ENCODE data around the gene ATP6V1G1. TPM values are rescaled to one million over a fixed set of nuclear protein-coding genes. Genes with fewer than 3 reads are reported as not detected.
A peak's percentile ranks its signal among the peaks of the same experiment; 100 is the strongest.

Gene ATP6V1G1
- total RNA-seq, 2 donors from 2014 or later, result 109 to 153 TPM

GRCh38 chr9:114621975-114622609, 34.5 kb downstream of the ATP6V1G1 start:
- Histone ChIP-seq H3K27ac (no peak overlapping the region), H3K9me3 (no peaks in the 10 kb centered on the region), H3K4me1 (ENCODE audit: control insufficient read depth in 1 of 2, low read depth in 2 of 2) (peaks cover 20 to 31% of the 10 kb centered on the region in 2 donors), H3K27me3 (replicated peaks; ENCODE audit: insufficient read depth) (no peaks in the 10 kb centered on the region), H3K4me3 (no peak overlapping the region), H3K36me3 (peaks cover 3% of the 10 kb centered on the region)
- DNase-seq (ENCODE audit: low spot score) (no peak), ATAC-seq (ENCODE audit: insufficient number of reproducible peaks, low FRiP score, low read depth) (peak; percentile 59)
- TF ChIP-seq CTCF (IDR thresholded peaks at IDR 0.05), result no peak

- H3K9me3 ChIP-seq, result no peaks in the 10 kb centered on the region
- H3K27me3 ChIP-seq (replicated peaks; ENCODE audit: insufficient read depth), result no peaks in the 10 kb centered on the region
- H3K4me1 ChIP-seq (ENCODE audit: control insufficient read depth in 1 of 2, low read depth in 2 of 2), result peaks cover 10 to 21% of the 10 kb centered on the region in 2 donors
- H3K27ac ChIP-seq, result no peak overlapping the region
- TF ChIP-seq CTCF (IDR thresholded peaks at IDR 0.05), result no peak
- no peak overlapping the region for H3K4me3 ChIP-seq
- DNase-seq (ENCODE audit: low spot score), result no peak
- no peak for ATAC-seq (ENCODE audit: insufficient number of reproducible peaks, low FRiP score, low read depth)
- H3K36me3 ChIP-seq, result peaks cover 19% of the 10 kb centered on the region
These were observed 37.1 kb downstream of the ATP6V1G1 start for GRCh38 chr9:114624677-114625076.

GRCh38 chr9:114626415-114627020, 38.9 kb downstream of the ATP6V1G1 start:
- no peak for DNase-seq (ENCODE audit: low spot score)
- ATAC-seq (ENCODE audit: insufficient number of reproducible peaks, low FRiP score, low read depth), result no peak
- Histone ChIP-seq H3K9me3 (no peaks in the 10 kb centered on the region), H3K27me3 (replicated peaks; ENCODE audit: insufficient read depth) (no peaks in the 10 kb centered on the region), H3K4me3 (no peak overlapping the region), H3K36me3 (peaks cover 27% of the 10 kb centered on the region), H3K4me1 (ENCODE audit: control insufficient read depth in 1 of 2, low read depth in 2 of 2) (peaks cover 8 to 13% of the 10 kb centered on the region in 2 donors), H3K27ac (no peak overlapping the region)
- TF ChIP-seq CTCF (IDR thresholded peaks at IDR 0.05), result no peak

- H3K4me1 ChIP-seq (ENCODE audit: control insufficient read depth in 1 of 2, low read depth in 2 of 2), result peaks cover 0 to 4% of the 10 kb centered on the region in 2 donors
- TF ChIP-seq CTCF (IDR thresholded peaks at IDR 0.05), result no peak
- no peak overlapping the region for H3K4me3 ChIP-seq
- H3K27me3 ChIP-seq (replicated peaks; ENCODE audit: insufficient read depth), result no peaks in the 10 kb centered on the region
- no peak overlapping the region for H3K27ac ChIP-seq
- ATAC-seq (ENCODE audit: insufficient number of reproducible peaks, low FRiP score, low read depth) (no peak), DNase-seq (ENCODE audit: low spot score) (no peak)
- H3K9me3 ChIP-seq, result no peaks in the 10 kb centered on the region
- H3K36me3 ChIP-seq, result peaks cover 27% of the 10 kb centered on the region
These were observed 40.0 kb downstream of the ATP6V1G1 start for GRCh38 chr9:114627553-114627952.

GRCh38 chr9:114629563-114630090, 42.1 kb downstream of the ATP6V1G1 start:
- DNase-seq (ENCODE audit: low spot score) (no peak), ATAC-seq (ENCODE audit: insufficient number of reproducible peaks, low FRiP score, low read depth) (no peak)
- no peak for TF ChIP-seq CTCF (IDR thresholded peaks at IDR 0.05)
- no peak overlapping the region for H3K27ac ChIP-seq
- H3K36me3 ChIP-seq, result peaks cover 37% of the 10 kb centered on the region
- no peak overlapping the region for H3K4me3 ChIP-seq
- no peaks in the 10 kb centered on the region for H3K27me3 ChIP-seq (replicated peaks; ENCODE audit: insufficient read depth)
- no peaks in the 10 kb centered on the region for H3K9me3 ChIP-seq
- H3K4me1 ChIP-seq (ENCODE audit: control insufficient read depth in 1 of 2, low read depth in 2 of 2), result no peaks in the 10 kb centered on the region

All from thoracic aorta (tissue), 2 donors.